HL-60 (cell line): ENCODE data around the gene PPAN.

Source experiments
- POLR2AphosphoS5 ChIP-seq: IDR thresholded peaks from 2 replicates; pipeline ENCODE4 v1.6.1; 2012; ENCODE audit warnings: low read depth
- SPI1 ChIP-seq: IDR thresholded peaks from 2 replicates; pipeline ENCODE4 v1.6.1; 2012; ENCODE audit warnings: low read depth, mild to moderate bottlenecking, borderline replicate concordance
- TF ChIP-seq, protein P1 (sequence below): IDR thresholded peaks from one replicate; pipeline ENCODE4 v1.5.1; 2011; ENCODE audit warnings: low read length, control low read depth, inconsistent platforms; ENCODE audit not compliant: insufficient read depth
- TF ChIP-seq, protein P2 (sequence below): IDR thresholded peaks from 2 replicates; pipeline ENCODE4 v1.6.1; 2012; ENCODE audit warnings: low read depth; ENCODE audit not compliant: insufficient replicate concordance

DNA sequence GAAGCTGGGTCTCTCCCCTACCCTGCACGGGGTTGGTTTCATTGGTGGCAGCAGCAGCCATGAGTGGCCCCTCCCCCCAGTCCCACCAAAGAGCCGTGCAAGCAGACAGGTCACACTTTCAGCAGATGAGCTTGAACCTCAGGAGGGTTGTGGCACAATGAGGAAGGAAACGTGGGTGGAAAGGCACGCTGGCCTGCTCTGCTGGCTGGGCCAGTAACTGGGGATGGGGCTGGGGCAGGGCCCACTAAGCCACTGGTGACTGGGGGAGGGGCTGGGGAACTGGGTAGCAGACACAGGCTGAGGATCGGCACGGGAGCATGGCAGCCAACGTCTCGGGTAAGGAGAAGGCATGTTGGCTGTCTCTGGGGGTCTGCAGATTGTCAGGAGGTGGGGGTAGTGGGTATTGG lies 5.2 kb downstream of the PPAN start, which contains the start of gene P2RY11:
- TF ChIP-seq, protein P1, sequence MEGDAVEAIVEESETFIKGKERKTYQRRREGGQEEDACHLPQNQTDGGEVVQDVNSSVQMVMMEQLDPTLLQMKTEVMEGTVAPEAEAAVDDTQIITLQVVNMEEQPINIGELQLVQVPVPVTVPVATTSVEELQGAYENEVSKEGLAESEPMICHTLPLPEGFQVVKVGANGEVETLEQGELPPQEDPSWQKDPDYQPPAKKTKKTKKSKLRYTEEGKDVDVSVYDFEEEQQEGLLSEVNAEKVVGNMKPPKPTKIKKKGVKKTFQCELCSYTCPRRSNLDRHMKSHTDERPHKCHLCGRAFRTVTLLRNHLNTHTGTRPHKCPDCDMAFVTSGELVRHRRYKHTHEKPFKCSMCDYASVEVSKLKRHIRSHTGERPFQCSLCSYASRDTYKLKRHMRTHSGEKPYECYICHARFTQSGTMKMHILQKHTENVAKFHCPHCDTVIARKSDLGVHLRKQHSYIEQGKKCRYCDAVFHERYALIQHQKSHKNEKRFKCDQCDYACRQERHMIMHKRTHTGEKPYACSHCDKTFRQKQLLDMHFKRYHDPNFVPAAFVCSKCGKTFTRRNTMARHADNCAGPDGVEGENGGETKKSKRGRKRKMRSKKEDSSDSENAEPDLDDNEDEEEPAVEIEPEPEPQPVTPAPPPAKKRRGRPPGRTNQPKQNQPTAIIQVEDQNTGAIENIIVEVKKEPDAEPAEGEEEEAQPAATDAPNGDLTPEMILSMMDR: no peak
- TF ChIP-seq POLR2AphosphoS5 (peak; percentile 95), SPI1 (peak; percentile 28; the same call in 1 of the 2 replicates)
- TF ChIP-seq, protein P2, sequence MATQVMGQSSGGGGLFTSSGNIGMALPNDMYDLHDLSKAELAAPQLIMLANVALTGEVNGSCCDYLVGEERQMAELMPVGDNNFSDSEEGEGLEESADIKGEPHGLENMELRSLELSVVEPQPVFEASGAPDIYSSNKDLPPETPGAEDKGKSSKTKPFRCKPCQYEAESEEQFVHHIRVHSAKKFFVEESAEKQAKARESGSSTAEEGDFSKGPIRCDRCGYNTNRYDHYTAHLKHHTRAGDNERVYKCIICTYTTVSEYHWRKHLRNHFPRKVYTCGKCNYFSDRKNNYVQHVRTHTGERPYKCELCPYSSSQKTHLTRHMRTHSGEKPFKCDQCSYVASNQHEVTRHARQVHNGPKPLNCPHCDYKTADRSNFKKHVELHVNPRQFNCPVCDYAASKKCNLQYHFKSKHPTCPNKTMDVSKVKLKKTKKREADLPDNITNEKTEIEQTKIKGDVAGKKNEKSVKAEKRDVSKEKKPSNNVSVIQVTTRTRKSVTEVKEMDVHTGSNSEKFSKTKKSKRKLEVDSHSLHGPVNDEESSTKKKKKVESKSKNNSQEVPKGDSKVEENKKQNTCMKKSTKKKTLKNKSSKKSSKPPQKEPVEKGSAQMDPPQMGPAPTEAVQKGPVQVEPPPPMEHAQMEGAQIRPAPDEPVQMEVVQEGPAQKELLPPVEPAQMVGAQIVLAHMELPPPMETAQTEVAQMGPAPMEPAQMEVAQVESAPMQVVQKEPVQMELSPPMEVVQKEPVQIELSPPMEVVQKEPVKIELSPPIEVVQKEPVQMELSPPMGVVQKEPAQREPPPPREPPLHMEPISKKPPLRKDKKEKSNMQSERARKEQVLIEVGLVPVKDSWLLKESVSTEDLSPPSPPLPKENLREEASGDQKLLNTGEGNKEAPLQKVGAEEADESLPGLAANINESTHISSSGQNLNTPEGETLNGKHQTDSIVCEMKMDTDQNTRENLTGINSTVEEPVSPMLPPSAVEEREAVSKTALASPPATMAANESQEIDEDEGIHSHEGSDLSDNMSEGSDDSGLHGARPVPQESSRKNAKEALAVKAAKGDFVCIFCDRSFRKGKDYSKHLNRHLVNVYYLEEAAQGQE: no peak
